WERI-Rb-1 (cell line): ENCODE results near the gene CMSS1.
A peak's percentile ranks its signal among the peaks of the same experiment; 100 is the strongest.

ENCODE experiments used
- DNase-seq: peaks from one replicate; pipeline ENCODE4 v3.0.0-alpha.2; 2020
- H3K27ac ChIP-seq: fragments of 250-450 bp; sonication (Bioruptor Pico); 2 replicates; pipeline ENCODE4 v1.5.1; 2020; ENCODE audit warnings: mild to moderate bottlenecking, moderate library complexity
- H3K27me3 ChIP-seq: fragments of 250-450 bp; sonication (Bioruptor Pico); 2 replicates; pipeline ENCODE4 v1.5.1; 2021; ENCODE audit warnings: mild to moderate bottlenecking, low read depth, moderate library complexity; ENCODE audit not compliant: insufficient read depth, severe bottlenecking
- H3K36me3 ChIP-seq: fragments of 250-450 bp; sonication (Bioruptor Pico); 2 replicates; pipeline ENCODE4 v1.5.1; 2020; ENCODE audit warnings: mild to moderate bottlenecking, moderate library complexity
- H3K4me3 ChIP-seq: 2 replicates; pipeline ENCODE4 v1.5.1; 2011; ENCODE audit warnings: low read depth, mild to moderate bottlenecking, control low read depth, low read length
- H3K9me3 ChIP-seq: fragments of 250-450 bp; sonication (Bioruptor Pico); 2 replicates; pipeline ENCODE4 v1.5.1; 2021; ENCODE audit warnings: mild to moderate bottlenecking, moderate library complexity; ENCODE audit not compliant: severe bottlenecking
- CTCF ChIP-seq: IDR thresholded peaks from 2 replicates; pipeline ENCODE4 v1.5.1; 2011; ENCODE audit warnings: low read depth, mild to moderate bottlenecking, control low read depth, inconsistent platforms, low read length

Gene CMSS1

DNA sequence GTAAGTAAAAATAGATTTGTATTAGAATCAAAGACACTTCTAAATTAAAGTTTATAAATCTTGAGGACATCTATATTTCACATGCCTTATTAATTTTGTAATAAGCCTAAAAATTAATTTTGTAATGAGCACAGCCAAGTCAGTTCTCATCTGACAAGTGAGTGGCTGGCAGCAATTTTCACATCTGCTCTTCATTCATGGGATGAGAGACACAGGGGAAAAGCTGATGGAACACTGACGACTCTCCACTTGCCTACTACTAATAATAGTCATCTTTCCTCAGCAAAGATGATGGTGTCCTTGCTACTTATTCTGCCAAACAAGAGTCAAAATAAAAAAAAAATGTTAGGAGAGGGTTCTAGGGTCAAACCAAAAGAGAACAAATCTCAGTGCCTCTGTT is 14.4 kb upstream of the CMSS1 start:
- Histone ChIP-seq H3K9me3 (peaks cover 10% of the 10 kb centered on the region), H3K27ac (no peak overlapping the region), H3K4me3 (no peak overlapping the region), H3K27me3 (no peaks in the 10 kb centered on the region), H3K36me3 (no peaks in the 10 kb centered on the region)
- DNase-seq, result no peak
- TF ChIP-seq CTCF, result no peak

GRCh38 chr3:99805160-99805559 is 12.5 kb upstream of the CMSS1 start:
- no peaks in the 10 kb centered on the region for H3K27me3 ChIP-seq
- H3K4me3 ChIP-seq, result no peak overlapping the region
- TF ChIP-seq CTCF, result no peak
- peaks cover 10% of the 10 kb centered on the region for H3K9me3 ChIP-seq
- DNase-seq, result no peak
- H3K27ac ChIP-seq, result no peak overlapping the region
- H3K36me3 ChIP-seq, result no peaks in the 10 kb centered on the region

GRCh38 chr3:99808163-99808794 is 9.4 kb upstream of the CMSS1 start:
- Histone ChIP-seq H3K4me3 (no peak overlapping the region), H3K36me3 (no peaks in the 10 kb centered on the region), H3K9me3 (peaks cover 10% of the 10 kb centered on the region), H3K27me3 (no peaks in the 10 kb centered on the region), H3K27ac (no peak overlapping the region)
- peak; percentile 70 for DNase-seq
- peak; percentile 82 for TF ChIP-seq CTCF

- no peak overlapping the region for H3K4me3 ChIP-seq
- TF ChIP-seq CTCF, result no peak
- peaks cover 10% of the 10 kb centered on the region for H3K9me3 ChIP-seq
- H3K27me3 ChIP-seq, result no peaks in the 10 kb centered on the region
- DNase-seq, result no peak
- H3K27ac ChIP-seq, result no peak overlapping the region
- no peaks in the 10 kb centered on the region; the same call in 1 of the 2 replicates for H3K36me3 ChIP-seq
These were observed 8.1 kb upstream of the CMSS1 start for GRCh38 chr3:99809565-99809964.

DNA sequence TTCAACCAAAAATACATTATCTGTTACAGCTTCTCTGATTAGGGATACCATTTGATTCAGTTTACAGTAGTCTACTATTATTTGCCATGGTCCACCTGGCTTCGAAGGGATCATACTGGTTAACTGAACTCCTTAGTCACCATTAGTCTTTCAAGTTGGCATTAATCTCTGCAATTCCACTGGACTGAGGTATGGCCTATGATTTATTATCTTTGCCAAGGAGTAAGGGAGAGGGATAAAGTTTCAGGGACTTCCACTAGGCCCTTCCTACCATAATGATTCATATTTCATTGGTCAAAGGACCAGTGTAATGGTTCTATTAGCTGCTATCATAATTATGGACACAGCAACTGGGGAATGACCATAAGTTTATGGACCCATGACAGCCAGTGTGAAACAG is 7.3 kb upstream of the CMSS1 start:
- no peaks in the 10 kb centered on the region; the same call in 1 of the 2 replicates for H3K36me3 ChIP-seq
- no peak overlapping the region for H3K27ac ChIP-seq
- H3K27me3 ChIP-seq, result no peaks in the 10 kb centered on the region
- H3K9me3 ChIP-seq, result peaks cover 3% of the 10 kb centered on the region
- no peak for TF ChIP-seq CTCF
- no peak for DNase-seq
- H3K4me3 ChIP-seq, result no peak overlapping the region

GRCh38 chr3:99817047-99817436 is 620 bp upstream of the CMSS1 start:
- Histone ChIP-seq H3K9me3 (no peaks in the 10 kb centered on the region), H3K4me3 (peak overlapping the region; percentile 58), H3K36me3 (peaks cover 27% of the 10 kb centered on the region), H3K27ac (peak overlapping the region; percentile 94), H3K27me3 (no peaks in the 10 kb centered on the region)
- peak; percentile 45 for DNase-seq
- TF ChIP-seq CTCF, result no peak
